ENCODE data around the gene LLGL2.

LLGL2 gene

DNA sequence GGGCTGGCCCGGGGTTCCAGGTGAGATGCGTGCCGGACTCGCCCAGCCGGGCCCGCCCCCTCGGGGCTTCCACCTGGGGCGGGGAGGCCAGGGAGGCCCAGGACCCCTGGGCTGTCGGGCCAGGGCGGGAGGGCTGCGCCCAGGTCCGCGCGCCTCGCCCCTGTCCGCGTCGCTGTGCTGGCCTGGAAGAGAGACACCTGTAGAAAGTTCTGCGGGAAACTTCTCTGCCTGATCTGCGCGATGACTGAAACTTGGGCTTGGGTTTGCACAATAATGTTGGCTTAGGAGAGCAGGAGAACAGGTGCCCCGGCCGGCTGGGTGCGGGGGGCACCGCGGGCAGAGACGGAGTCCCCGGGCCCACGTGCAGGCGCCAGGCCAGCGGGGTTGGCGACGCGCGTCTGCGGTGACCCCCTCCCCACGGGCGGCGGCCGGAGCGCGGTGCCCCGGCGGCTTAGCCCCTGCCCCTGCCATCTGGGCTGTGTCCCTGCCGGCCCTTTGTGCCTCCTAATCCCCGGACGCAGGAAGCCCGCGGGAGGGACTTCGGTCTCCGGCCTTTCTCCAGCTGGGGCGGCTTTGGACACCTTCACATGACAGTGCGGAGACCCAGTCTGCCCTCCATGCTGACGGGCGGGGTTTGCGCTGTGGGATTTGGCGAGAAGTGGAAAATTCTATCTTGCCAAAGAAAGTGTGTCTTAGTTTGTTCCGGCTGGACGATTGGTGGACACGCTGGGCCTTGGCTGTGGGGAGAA is 483 bp downstream of the LLGL2 start:
- TF ChIP-seq CTCF (IDR thresholded peaks at IDR 0.05; ENCODE audit: borderline replicate concordance, control extremely low read depth, extremely low read depth, insufficient read depth, missing control alignments): no peak
- in situ Hi-C loops (cut with MboI; ENCODE audit: low sequenced_read_pairs, unreplicated experiment): no loop called here

DNA sequence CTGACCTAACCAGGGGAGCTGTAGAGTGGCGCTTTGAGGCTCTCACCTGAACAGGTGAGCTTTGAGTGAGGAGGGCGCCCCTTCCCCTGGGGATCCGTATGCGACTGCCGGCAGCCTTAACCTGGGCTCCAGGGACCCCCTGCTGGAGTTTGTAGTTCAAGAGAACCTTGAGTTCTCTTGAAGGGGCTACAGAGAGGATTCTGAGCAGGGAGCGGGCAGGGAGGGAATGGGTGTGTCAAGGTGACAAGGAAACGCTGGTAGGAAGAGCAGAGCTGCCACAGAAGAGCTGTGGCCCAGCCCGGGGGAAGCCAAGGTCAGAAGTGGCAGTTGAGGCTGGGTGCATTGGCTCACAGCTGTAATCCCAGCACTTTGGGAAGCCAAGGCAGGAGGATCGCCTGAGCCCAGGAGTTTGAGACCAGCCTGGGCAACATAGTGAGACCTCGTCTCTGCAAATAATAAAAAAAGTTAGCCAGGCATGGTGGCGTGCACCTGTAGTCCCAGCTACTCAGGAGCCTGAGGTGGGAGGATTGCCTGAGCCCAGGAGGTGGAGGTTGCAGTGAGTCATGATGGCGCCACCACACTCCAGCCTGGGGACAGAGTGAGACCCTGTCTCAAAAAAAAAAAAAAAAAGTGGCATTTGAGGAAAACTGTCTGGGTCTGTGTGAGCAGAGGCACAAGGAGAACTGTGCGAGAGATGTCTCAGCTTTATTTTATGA is 1.2 kb downstream of the LLGL2 start:
- DNase-seq (ENCODE audit: low spot score): no peak
- in situ Hi-C loops (cut with MboI; ENCODE audit: low sequenced_read_pairs, unreplicated experiment): no loop called here
- TF ChIP-seq CTCF (IDR thresholded peaks at IDR 0.05; ENCODE audit: borderline replicate concordance, control extremely low read depth, extremely low read depth, insufficient read depth, missing control alignments): no peak

More for the DNA sequence above, 483 bp downstream of the LLGL2 start:
- DNase-seq (ENCODE audit: low spot score): no peak

DNA sequence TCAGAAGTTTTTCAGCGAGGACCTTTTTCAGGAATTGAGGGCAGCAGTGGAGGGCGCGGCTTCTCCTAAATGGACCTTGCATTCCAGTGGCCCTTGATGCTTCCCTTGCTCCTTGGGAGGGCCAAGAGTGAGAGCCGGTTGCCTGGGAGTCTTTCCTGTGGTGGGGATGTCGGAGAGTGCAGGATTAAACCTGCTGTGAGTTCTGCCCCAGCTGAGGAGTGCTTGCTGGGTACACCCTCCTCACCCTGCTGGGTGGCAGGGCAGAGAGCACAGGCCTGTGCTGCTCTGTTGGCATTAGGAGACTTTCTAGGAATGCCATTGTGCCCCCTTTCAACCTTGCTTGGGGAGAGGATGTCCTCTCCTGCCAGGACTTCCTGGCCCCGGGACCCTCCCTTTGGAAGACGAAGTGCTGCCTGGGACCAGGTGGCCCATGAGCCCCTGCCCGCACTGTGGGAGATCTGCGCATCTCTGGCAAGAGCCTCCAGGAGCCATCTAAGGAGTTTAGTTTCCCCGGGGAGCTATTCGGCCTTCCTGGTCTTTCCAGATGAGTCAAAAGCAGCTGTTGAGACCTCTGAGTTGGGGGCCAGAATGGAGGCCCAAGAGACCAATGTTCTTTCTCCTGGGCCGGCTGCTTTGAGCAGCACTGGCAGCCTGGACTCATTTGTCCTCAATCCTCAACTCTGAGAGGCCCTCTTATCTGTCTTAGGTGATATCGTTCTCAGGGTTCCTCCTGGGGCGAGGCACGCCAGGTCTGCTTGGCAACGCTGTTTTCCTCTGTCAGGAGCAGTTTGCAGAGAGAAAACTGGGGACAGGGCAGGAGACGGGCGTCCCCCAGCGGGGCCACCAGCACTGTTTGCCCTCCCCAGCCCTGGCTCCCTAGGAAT is 5.6 kb downstream of the LLGL2 start:
- in situ Hi-C loops (cut with MboI; ENCODE audit: low sequenced_read_pairs, unreplicated experiment): no loop called here
- no peak for DNase-seq (ENCODE audit: low spot score)
- no peak for TF ChIP-seq CTCF (IDR thresholded peaks at IDR 0.05; ENCODE audit: borderline replicate concordance, control extremely low read depth, extremely low read depth, insufficient read depth, missing control alignments)

- in situ Hi-C loops (cut with MboI; ENCODE audit: low sequenced_read_pairs, unreplicated experiment): no loop called here
- no peak for DNase-seq (ENCODE audit: low spot score)
- no peak for TF ChIP-seq CTCF (IDR thresholded peaks at IDR 0.05; ENCODE audit: borderline replicate concordance, control extremely low read depth, extremely low read depth, insufficient read depth, missing control alignments)
Observed at GRCh38 chr17:75531721-75532072, 6.2 kb downstream of the LLGL2 start.

- in situ Hi-C loops (cut with MboI; ENCODE audit: low sequenced_read_pairs, unreplicated experiment): no loop called here
- peak; percentile 73 for DNase-seq (ENCODE audit: low spot score)
- no peak for TF ChIP-seq CTCF (IDR thresholded peaks at IDR 0.05; ENCODE audit: borderline replicate concordance, control extremely low read depth, extremely low read depth, insufficient read depth, missing control alignments)
Observed at GRCh38 chr17:75535119-75535537, 9.6 kb downstream of the LLGL2 start.

DNA sequence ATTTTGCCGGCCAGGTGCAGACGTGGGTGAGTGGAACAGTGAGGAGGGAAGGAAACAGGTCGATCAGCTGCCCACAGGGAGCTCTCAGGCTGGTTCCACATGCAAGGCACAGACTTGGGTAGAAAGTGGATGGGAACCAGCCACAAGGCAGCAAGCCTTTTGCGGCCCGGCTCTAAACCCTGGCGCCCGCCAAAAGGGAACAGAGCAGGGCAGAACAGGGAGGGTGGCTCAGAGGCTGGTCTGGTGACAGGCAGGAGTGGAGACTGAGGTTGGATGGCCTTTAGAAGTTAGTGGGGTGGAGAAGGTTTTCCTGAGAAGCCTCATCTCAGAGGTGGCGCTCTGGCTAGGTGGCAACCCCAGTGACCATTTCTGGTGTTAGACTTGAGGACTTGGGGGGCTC is 10.4 kb downstream of the LLGL2 start:
- in situ Hi-C loops (cut with MboI; ENCODE audit: low sequenced_read_pairs, unreplicated experiment): no loop called here
- DNase-seq (ENCODE audit: low spot score): no peak
- no peak for TF ChIP-seq CTCF (IDR thresholded peaks at IDR 0.05; ENCODE audit: borderline replicate concordance, control extremely low read depth, extremely low read depth, insufficient read depth, missing control alignments)

Measured in GM13976 (cell line).